GM10248 (cell line): ENCODE data around the gene EPHB1.
A peak's percentile ranks its signal among the peaks of the same experiment; 100 is the strongest.

Experiments
- CTCF ChIA-PET: fragments of 300-600 bp; sonication (Branson Sonifier 250); formaldehyde crosslinking; extraction: SDS; loops from one replicate; lab custom pipeline; 2021; ENCODE audit warnings: antibody characterized with exemption; lab: Yijun Ruan, JAX
- POLR2A ChIA-PET: fragments of 350-650 bp; sonication (Branson Sonifier 250); formaldehyde crosslinking; extraction: SDS; loops from one replicate; lab custom pipeline; 2020; ENCODE audit warnings: antibody characterized with exemption; lab: Yijun Ruan, JAX
- DNase-seq: peaks from one replicate; pipeline ENCODE4 v3.0.0; 2012; ENCODE audit errors: extremely low spot score
- CTCF ChIP-seq: IDR thresholded peaks from 2 replicates; pipeline ENCODE4 v1.5.1; 2012; ENCODE audit warnings: mild to moderate bottlenecking, low read depth; ENCODE audit errors: extremely low read depth, missing control alignments, control extremely low read depth

The EPHB1 gene

GRCh38 chr3:134794950-134795745, at the start of gene EPHB1:
TSS of gene EPHB1 (plus strand) at chr3:134795260.
- ChIA-PET CTCF (interaction anchor here (0.7 to 2.9 kb wide), 29 partner anchors 9 to 1248 kb away, joined by 3 to 20 read pairs (median 5); no protein-coding TSS in a partner anchor), POLR2A (no interaction called here)
- DNase-seq: peak; percentile 85
- peak; percentile 82 for TF ChIP-seq CTCF

- no peak for DNase-seq
- ChIA-PET CTCF (no interaction called here), POLR2A (no interaction called here)
- TF ChIP-seq CTCF: no peak
Measured at GRCh38 chr3:134748698-134749097, 46.4 kb upstream of the EPHB1 start.

GRCh38 chr3:134749174-134749573, 45.9 kb upstream of the EPHB1 start:
- DNase-seq: no peak
- ChIA-PET POLR2A (no interaction called here), CTCF (interaction anchor here (1.1 kb wide), 1 partner anchor 12 kb away, joined by 4 read pairs; no protein-coding TSS in a partner anchor)
- TF ChIP-seq CTCF: no peak

- POLR2A ChIA-PET: no interaction called here
- no peak for TF ChIP-seq CTCF
- CTCF ChIA-PET: interaction anchor here (0.9 to 1.1 kb wide), 2 partner anchors 11 to 15 kb away, joined by 3 to 4 read pairs; no protein-coding TSS in a partner anchor
Measured at GRCh38 chr3:134749802-134750553, 45.1 kb upstream of the EPHB1 start.

GRCh38 chr3:134751831-134752230, 43.2 kb upstream of the EPHB1 start:
- TF ChIP-seq CTCF: no peak
- POLR2A ChIA-PET: no interaction called here
- CTCF ChIA-PET: no interaction called here
- no peak for DNase-seq

More at GRCh38 chr3:134749802-134750553, 45.1 kb upstream of the EPHB1 start:
- no peak for DNase-seq

GRCh38 chr3:134752761-134753461, 42.1 kb upstream of the EPHB1 start:
- POLR2A ChIA-PET: no interaction called here
- TF ChIP-seq CTCF: no peak
- CTCF ChIA-PET: interaction anchor here (4.5 kb wide), 1 partner anchor 152 kb away, joined by 30 read pairs; no protein-coding TSS in a partner anchor
- DNase-seq: no peak
